B cell (primary cell): ENCODE measurements around the gene PTPRG.

Experiments used
- CTCF ChIP-seq: fragments of 200-600 bp; IDR thresholded peaks from one replicate; pipeline ENCODE4 v1.8.0; 2022; ENCODE audit warnings: antibody characterized with exemption, mild to moderate bottlenecking
- EZH2 ChIP-seq: IDR thresholded peaks from 2 replicates; pipeline ENCODE4 v1.6.1; 2012; ENCODE audit warnings: borderline replicate concordance, low read depth, mild to moderate bottlenecking, moderate library complexity, low read length; ENCODE audit not compliant: insufficient read depth, poor library complexity, severe bottlenecking

- TF ChIP-seq CTCF (no peak), EZH2 (no peak)
Observed at GRCh38 chr3:61718565-61718964, 157.2 kb downstream of the PTPRG start.
